Measurements from ENCODE around the gene ZNF598.

ZNF598 gene

DNA sequence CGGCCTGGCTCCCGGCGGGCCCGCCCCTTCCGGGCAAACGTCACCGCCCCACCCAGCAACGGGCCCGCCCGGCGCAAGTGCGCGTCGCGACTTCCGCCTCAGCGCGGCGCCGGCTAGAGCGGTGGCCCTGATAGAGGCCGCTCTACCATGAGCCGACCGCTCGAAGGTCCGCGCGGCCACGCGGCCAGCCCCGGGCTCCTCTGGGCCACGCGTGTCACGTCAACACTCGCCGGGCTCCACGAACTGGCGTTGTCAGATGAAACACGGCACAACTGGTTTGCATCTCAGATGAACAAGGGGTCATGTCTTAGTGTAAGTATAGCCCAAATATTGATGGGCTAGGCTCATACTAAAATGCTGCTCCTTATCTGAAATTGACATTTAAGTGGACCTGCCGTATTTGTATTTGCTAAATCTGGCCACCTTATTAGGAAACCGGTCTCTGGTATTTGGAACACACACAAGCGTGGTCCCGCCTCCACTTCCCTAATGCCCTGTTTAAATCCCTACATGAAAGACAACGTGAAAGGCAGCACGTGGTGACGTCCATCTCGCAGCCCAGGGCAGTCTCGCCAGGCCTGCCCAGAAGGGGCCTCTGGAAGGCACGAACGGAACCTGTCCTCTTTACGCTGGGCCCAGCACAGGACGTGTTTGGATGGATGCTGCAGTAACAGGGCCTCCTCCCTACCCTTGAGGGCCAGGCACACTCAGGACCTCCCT lies at the start of gene ZNF598:
ZNF598 (minus strand) TSS at position 31 of the 720 bp plus-strand sequence.
- peak; percentile 94 for DNase-seq (ENCODE audit: low spot score)

DNA sequence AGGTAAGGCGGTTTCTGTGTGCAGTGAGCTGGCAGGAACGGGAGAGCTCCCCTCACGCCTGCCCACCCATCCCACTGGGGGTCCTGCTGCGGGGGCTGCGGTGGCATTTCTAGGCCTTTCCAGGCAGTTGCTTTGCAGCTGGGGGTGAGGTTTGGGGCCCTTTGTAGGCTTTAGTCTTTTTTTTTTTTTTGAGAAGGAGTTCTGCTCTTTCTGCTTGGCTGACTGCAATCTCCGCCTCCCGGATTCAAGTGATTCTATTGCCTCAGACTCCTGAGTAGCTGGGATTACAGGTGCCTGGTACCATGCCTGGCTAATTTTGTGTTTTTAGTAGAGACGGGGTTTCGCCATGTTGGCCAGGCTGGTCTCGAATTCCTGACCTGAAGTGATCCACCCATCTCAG lies 49.3 kb upstream of the ZNF598 start:
- no peak for DNase-seq (ENCODE audit: low spot score)

DNA sequence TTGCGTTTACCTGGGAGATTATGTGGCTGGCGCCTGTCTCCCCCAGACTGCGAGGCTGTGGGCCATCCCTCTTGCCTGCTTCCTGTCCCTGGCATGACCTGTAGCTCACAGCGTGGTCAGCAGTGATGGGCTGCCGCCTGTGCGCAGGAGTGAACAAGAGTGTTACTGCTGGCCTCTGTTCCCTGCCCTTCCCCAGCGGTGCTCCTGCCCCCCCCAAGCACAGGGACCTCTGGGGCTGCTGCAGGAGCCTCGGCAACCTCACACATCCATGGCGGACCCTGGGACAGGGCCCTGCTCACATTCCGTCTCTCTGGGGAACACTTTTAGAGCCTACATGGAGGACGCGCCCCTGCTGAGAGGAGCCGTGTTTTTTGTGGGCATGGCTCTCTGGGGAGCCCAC lies 48.8 kb upstream of the ZNF598 start:
- DNase-seq (ENCODE audit: low spot score): no peak

DNA sequence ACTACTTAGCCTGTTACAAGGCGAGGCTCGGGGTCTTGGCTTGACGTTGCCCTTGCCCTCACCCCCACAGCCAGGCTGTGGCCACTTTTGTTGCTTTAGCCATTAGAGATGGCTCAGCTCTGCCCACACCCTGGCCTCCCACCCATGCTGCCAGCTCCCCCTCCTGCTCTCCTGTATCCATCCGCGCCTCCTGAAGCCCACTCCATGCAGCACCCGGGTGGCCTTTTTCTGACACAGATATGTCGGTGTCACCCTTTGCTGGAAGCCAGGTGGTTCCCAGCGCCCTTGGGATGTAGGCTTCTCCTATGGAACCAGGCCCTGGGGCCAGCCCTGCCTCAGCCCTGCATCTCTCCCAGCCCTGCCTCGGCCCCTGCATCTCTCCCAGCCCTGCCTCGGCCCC lies 47.8 kb upstream of the ZNF598 start:
- no peak for DNase-seq (ENCODE audit: low spot score)

DNA sequence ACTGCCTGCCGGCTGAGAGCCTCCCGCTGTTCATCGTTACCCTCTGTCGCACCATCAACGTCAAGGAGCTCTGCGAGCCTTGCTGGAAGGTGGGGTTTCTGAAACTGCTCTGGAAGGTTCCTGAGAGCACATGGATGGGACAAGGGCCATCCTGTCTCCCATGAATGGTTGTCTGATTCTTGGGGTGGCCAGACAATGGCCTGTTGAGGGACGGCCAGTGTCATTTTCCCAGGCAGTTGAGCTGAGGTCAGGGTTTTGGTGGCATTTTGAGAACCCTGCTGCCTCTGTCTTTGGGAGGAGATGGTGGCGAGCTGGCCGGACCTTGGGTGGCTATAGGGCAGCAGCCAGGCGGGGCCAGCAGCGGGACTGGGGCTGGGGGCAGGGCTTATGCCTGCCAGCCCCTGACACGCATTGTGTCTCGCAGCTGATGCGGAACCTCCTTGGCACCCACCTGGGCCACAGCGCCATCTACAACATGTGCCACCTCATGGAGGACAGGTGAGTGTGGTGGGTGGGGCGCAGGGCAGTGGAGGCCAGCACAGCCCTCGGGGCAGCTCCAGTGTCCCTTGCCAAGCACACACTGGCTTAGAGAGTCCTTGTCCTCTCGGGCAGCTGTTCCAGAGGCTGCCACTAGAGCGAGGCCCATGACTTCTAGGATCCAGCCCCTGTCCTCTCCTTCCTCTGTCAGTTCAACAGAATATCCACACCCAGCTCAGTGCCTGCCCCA lies 47.2 kb upstream of the ZNF598 start:
- DNase-seq (ENCODE audit: low spot score): no peak

DNA sequence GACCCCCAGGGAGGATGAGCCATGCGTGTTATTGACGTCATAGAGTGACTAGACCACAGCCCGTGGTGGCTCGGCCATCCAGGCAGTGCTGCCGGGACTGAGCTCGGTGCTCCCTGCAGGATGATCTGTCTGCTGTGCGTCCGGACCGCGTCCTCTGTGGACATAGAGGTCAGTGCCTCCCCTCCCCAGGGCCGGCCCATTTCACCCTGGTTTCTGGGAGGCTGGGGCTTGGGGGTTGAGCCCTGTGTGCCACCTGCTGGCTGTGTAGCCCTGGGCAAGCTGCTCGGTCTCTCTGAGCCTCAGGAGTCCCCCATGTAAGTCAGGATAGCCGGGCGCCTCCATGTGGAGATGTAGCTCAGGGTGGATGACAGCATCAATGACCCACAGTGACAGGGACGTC lies 46.5 kb upstream of the ZNF598 start:
- no peak for DNase-seq (ENCODE audit: low spot score)

DNA sequence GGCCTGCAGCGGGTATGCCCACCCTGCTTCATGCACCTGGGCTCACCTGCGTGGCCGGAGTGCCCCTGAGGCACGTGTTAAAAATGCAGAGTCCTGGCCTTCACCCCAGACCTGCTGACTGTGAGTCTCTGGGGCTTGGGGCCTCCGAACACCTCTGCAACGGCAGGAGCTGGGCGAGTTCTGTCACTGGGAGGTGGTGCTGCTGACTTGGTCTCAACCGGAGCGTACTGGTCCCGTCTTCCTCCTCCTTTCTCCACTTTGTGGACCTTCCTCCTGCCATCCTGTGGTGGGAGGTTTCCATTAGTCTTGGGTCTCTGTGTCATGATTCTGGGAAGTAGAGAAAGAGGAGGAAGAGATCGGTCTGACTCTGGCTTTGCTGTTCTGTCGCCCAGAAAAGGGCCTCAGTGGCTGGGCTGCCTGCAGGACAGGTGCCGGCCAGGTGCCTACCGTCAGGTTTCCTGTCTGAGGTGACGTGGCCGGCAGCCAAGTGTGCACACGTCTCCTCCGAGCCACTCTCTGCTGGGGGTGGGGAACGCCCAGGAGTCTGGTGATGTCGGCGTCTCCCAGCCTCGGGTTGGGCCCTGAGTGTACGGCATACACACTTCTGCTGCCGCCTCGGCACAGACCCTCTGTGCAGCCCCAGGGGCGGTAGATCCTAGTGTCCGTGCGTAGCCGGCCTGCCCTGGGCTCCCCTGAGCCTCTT lies 45.1 kb upstream of the ZNF598 start:
- no peak for DNase-seq (ENCODE audit: low spot score)

DNA sequence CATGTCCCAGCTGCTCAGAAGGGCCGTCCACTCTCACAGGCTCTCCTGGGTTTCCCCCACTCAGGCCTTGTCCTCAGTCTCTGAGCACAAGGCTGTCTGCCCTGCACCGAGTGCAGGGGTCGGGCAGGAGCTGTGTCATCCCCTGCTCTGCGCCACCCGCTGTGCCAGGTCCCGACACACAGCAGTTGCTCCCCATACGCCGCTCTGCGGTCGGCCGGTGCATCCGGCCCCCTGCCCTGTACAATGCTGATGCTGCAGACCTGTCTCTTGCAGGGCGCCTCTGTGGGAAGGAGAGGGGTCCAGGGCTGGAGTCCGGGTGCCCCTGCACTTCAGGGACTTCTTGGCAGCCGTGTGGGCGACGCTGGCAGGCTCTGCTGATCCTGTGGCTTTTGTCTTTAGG lies 44.3 kb upstream of the ZNF598 start:
- DNase-seq (ENCODE audit: low spot score): no peak

DNA sequence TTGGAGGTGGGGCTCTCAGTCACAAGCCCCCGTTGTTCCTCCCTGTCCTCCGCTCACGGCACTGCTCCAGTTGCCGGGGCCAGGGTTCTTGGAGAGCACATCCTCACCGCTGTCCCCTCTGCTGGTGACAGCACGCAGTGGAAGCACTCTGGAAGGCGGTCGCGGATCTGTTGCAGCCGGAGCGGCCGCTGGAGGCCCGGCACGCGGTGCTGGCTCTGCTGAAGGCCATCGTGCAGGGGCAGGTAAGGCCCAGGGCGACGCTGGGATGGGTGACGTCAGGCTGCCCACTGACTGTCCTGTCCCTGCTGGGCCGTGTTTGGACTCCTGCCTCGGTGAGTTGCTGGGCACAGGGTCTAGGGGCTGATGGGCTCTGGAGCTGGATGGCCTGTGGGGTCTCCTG lies 43.6 kb upstream of the ZNF598 start:
- no peak for DNase-seq (ENCODE audit: low spot score)

DNA sequence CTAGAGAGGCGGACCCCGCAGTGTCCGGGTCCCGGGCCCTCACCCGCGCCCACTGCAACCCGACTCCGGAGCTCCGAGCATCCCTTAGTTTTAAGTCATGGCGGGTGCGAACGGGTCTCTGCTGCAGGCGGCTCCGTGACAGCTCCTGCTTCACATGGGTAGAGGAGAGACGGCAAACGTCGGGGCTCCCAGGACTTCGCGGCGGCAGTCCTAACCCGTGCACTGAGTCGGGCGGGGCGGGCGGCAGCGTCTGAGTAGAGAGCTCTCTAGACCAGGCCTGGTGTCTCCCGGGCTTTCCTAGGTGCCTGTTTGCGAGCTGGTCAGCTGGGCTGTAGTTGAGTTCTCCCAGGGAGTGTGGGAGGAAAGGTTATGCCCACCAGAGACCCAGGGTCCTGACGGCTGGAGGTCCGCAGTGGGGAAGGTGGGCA lies 38.5 kb upstream of the ZNF598 start:
- DNase-seq (ENCODE audit: low spot score): no peak

DNA sequence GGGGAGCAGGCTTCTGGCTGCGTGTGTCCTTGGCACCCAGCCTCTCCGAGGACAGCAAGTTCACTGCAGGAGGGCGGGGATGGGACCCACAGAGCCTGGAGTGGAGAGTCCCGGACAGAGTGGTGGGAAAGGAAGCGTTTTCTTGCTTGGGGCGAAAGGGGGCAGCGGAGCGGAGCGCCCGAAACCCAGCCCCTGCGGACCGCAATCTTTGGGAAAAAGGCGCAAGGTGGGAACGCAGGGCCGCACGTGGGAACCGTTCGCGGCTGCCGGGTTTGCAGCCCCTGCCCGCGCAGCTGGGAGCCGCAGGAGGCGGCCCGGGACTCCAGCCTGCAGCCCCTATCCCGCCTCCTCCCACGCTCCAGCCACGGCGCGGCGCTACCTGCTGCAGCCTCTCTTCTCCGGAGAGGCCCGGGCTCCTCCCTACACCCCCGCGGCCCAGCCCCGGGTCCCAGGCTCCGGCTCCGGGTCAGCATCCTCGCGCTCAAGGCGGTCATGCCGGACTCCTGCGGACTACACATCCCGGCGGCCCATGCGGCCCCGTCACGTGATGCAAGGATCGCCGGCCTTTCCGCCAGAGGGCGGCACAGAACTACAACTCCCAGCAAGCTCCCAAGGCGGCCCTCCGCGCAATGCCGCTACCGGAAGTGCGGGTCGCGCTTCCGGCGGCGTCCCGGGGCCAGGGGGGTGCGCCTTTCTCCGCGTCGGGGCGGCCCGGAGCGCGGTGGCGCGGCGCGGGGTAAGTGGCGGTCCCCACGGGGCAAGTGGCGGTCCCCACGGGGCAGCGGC lies 37.9 kb upstream of the ZNF598 start, which contains the start of the genes NTHL1 and TSC2:
NTHL1 (minus strand) TSS at position 505 of the 786 bp plus-strand sequence; CDS start at position 494, 11 bp downstream.
TSC2 (plus strand) TSS at position 656 of the 786 bp plus-strand sequence. CDS start 631 bp downstream, outside the sequence.
- DNase-seq (ENCODE audit: low spot score): peak; percentile 95

DNA sequence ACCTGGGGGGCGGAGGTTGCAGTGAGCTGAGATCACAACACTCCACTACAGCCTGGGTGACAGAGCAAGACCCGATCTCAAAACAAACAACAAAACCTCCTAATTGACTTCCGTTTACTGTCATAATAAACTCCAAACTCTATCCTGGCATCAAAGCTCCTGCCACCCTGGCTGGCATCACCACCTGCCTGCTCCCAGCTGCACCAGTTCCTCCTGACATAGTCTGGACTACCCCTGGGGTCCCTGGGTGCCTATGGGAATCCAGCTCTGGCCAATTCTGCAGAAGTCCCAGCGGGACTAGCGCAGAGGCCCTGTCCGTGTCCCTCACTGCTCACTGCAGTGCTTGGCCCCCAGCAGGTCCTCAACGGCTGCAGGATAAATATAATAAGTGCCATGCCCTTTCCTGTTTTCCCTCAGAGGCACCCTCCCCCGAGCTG lies 37.3 kb upstream of the ZNF598 start:
- DNase-seq (ENCODE audit: low spot score): no peak

DNA sequence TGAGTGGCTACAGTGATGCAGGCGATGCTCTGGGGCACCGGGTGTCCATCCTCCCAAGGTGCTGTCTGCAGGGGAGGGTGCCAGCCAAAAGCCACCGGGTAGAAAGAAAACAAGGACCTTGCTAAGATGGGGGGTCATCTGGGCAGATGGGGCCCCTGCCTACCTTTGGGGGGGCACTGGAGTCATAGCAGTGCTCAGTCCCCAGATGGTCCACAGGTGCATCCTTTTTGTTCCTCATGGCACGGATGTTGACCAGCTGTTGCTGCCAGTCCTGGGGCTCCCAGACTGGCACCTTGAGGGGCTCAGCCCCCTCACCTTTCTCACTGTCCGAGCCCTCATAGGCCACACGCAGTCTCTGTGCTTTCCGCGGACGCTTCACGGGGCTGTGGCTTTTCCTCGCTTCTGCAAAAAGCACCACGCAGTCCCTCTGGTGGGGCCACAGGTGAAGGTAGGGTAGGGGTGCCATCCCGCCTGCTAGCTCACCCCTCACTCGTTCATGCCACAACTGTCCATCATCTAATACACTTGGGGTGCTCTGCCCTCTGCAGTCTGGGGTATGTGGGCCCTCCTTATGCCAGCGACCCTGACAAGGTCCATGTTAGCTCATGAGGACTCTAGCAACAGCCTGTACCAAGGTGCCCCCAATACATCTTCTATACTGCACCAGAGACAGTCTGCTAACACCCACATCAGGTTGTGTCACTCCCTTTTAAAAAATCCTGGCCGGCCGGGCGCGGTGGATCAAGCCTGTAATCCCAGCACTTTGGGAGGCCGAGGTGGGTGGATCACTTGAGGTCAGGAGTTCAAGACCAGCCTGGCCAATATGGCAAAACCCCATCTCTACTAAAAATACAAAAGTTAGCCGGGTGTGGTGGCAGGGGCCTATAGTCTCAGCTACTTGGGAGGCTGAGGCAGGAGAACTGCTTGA lies 36.6 kb upstream of the ZNF598 start:
- no peak for DNase-seq (ENCODE audit: low spot score)

DNA sequence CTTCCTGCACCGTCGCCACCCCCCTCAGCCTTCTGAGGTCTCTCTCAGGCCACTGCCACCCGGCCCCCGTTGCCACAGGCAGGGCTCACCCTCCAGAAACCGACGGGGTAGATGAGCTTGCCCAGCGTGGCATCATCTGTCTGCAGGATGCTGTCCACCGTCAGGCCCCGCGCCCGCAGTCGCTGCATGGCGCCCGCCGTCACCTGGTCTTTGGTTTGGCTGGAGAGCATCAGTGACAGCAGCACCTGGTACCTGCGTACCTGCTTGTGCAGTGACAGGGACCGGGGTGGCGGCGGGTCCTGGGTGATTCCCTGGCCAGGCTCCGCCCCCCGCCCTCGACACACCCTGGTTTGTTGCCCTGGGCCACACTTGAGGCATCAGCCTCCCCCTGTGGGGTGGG lies 34.9 kb upstream of the ZNF598 start:
- DNase-seq (ENCODE audit: low spot score): no peak

DNA sequence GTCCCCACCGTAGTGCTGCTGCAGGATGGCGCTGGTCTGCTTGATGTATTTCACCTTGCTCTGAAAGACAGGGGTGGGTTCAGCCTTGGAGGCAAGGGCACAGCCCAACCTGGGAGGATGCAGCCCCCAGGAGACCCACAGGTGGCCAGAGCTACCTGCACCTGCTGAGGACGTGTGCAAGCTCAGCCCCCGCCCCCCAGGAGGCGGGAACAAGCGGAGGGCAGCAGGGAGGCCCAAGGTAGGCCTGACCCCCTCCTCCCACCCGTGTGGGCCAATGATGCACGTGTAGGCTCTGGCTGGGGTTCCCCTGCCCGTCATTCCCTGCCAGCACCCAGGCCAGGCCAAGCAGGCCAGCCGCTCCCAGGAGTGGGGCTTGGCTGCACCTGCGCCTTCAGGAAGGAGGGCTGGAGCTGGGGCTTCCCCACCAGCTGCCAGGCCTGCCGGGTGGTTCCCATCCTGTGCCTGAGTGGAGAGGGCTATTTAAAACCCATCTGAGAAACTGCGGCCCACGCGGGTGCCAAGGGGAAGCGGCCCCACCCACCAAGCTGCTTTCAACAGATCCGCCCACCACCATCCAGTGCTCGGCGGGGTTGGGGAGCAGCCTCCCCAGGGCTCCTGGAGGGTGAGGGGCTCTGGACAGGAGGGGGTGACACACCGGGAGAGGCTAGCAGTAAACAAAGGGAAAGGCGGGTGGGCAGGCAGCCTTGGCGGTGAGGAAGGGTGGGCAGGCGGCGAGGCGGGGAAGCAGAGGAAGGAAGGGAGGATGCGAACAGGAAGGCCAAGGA lies 34.2 kb upstream of the ZNF598 start:
- DNase-seq (ENCODE audit: low spot score): no peak

DNA sequence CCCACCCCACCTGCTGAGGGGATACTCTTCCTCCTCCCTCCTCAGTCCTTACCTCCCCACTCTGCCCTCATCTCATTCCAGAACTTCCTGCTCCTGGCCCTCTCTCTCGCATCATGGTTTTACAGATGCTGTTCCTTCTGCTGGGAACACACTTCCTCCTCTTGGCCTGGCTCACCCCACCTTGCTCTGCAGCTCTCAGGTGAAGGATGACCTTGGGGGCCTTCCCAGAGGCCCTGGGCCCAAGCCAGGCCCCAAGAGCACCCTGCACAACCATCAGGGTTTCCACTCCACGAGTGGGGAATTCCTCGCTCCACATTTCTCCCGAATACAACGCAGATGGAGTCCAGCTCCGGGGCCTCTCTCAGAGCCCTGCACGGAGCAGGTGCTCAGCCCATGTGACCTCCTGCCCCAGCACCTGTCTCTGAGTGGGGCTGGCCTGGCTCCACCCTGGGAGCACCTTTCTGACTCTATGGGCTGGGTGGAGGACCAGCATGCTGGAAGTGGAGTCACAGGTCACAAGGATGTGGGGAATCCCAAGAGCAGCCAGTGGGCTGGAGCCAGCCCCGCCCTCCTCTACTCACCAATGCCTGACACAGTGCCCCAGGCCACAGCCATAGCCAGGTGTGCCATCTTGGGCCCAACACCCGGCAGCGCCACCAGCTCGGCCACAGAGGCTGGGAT lies 33.5 kb upstream of the ZNF598 start:
- DNase-seq (ENCODE audit: low spot score): no peak

DNA sequence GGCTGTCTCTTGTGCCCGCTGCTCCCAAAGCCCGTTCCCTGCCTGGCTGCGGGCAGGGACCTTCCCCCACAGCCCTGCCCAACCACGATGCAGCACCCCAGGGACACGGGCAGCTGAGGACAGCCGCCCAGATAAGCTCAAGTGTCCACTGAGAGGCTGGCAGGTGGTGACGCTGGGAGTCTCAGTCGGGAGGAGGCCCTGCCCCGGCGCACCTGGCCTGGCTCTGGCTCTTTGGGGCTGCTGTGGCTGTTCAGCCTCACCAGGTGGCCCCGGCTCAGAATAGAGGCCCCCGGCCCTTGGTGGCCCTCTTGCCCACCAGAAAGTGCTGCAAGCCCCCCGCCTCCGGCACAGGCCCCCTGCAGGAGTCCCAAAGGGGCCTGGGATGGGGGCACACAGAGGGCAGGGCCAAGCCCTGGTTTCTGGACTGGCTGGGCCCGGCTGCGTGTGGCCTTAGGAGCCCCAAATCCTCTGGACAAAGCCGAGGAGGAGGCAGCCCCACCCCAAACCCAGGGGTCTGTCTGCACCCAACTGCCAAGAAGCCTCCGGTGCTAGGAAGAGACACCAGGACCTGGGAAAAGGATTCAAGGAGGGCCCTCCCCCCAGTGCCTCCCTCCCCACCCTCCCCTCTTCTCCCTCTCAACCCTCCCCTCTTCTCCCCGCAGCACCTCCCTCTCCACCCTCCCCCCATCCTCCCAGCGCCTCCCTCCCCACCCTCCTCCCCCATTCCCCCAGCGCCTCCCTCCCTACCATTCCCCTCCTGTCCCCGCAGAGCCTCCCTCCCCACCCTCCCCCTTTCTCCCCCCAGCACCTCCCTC lies 32.8 kb upstream of the ZNF598 start:
- DNase-seq (ENCODE audit: low spot score): no peak

DNA sequence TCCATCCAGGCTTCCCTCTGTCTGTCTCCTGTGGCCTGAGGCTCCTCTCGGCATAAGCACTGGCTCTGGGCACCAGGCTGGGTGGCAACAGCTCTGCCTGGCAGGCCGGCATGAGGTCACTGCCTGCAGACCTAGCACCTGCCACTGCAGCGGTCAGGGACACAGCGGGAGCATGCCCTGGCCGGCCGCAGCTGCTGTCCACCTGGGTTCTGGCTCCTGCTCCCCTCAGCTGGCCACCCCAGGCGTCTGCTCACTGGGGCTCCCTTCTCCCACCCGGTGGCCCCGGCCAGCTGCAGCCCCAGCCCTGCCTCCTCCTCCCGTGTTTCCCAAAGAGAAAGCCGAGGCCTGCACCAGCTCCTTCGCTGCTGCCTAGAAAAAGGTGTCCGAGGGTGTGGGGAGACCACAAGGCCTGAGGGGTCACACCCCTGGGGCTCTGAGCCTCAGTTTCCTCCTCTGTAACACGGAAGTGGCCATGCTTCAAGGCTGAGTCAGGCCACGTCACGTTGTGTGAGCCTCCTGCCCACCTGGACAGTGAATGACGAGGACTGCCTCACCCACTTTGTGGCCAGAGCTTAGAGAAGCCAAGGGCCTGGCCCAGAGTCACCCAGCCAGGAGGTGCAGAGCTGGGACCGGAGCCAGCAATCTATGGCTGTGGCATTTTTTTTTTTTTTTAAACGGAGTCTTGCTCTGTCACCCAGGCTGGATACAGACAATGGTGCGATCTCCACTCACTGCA lies 31.3 kb upstream of the ZNF598 start:
- DNase-seq (ENCODE audit: low spot score): no peak
